Esophagus muscularis mucosa (tissue), 4 donors: ENCODE data around the gene HOXA4. TPM values are rescaled to one million over a fixed set of nuclear protein-coding genes. Genes with fewer than 3 reads are reported as not detected.

Experiments used
- DNase-seq: peaks from one replicate; pipeline ENCODE4 v3.0.0-alpha.2; 2017; ENCODE audit errors: extremely low spot score
- H3K27ac ChIP-seq, 4 donors: fragments of 200-600 bp; sonication (generic); replicated peaks in 1 of 4; 1 replicate in 3 of 4; 2 replicates in 1 of 4; pipeline ENCODE4 v1.5.1; 2016 to 2019; ENCODE audit warnings: mild to moderate bottlenecking in 1 of 4
- H3K27me3 ChIP-seq, 4 donors: fragments of 200-600 bp; sonication (generic); one replicate each; pipeline versions ENCODE4 v1.5.1 to v1.6.0; 2016 to 2019
- H3K36me3 ChIP-seq, 4 donors: fragments of 200-600 bp; sonication (generic); one replicate each; pipeline ENCODE4 v1.5.1; 2016 to 2019
- H3K4me1 ChIP-seq, 4 donors: fragments of 200-600 bp; sonication (generic); one replicate each; pipeline ENCODE4 v1.5.1; 2016 to 2019
- H3K4me3 ChIP-seq, 4 donors: fragments of 200-600 bp; sonication (generic); 1 replicate in 2 of 4; 2 replicates in 2 of 4; pipeline ENCODE4 v1.5.1; 2016 to 2019; ENCODE audit warnings: mild to moderate bottlenecking in 4 of 4, moderate library complexity in 1 of 4
- H3K9me3 ChIP-seq, 4 donors: fragments of 200-600 bp; sonication (generic); 1 replicate in 3 of 4; 2 replicates in 1 of 4; pipeline ENCODE4 v1.5.1; 2016 to 2019
- CTCF ChIP-seq, 3 experiments: fragments of 200-600 bp in 2 of 3; fragments of 450-650 bp in 1 of 3; sonication (generic) in 2 of 3; IDR thresholded peaks; one replicate each; pipeline ENCODE4 v1.5.1; 2017 to 2019; ENCODE audit warnings: antibody characterized with exemption in 3 of 3, mild to moderate bottlenecking in 2 of 3, moderate library complexity in 1 of 3
- EP300 ChIP-seq: sonication (generic); formaldehyde crosslinking; IDR thresholded peaks from one replicate; pipeline ENCODE4 v1.6.1; 2017; ENCODE audit warnings: antibody characterized with exemption
- POLR2A ChIP-seq: fragments of 450-650 bp; IDR thresholded peaks from one replicate; pipeline ENCODE4 v1.6.1; 2017; ENCODE audit warnings: antibody characterized with exemption, moderate library complexity, mild to moderate bottlenecking, low read depth
- POLR2AphosphoS5 ChIP-seq, 2 donors: sonication (generic); formaldehyde crosslinking; IDR thresholded peaks; one replicate each; pipeline ENCODE4 v1.6.1; 2017; ENCODE audit warnings: antibody characterized with exemption in 2 of 2
- WGBS: methylation state at CpG from one replicate; pipeline ENCODE4 v1.1.5; 2018; 5-methylcytosine and 5-hydroxymethylcytosine counted together
- intact Hi-C: fragments of 100-400 bp; cut with DNase I; formaldehyde crosslinking; loops from one replicate; pipeline ENCODE4 v1.15.1; 2023
- total RNA-seq, 4 donors: library from RNA; depleted of rRNA; stranded (reverse); fragments of >200 nt; gene quantifications; one replicate each; pipeline versions ENCODE4 v1.1.0 to v1.2.1, GENCODE V29; 2016

The HOXA4 gene
- total RNA-seq, 4 donors from 2014 or later = 12.5 to 26.8 (median 18.1) TPM

- Histone ChIP-seq H3K36me3 (no peaks in the 10 kb centered on the region), H3K4me1 (peaks cover 19 to 66% (median 63%) of the 10 kb centered on the region in 4 donors), H3K4me3 (peak overlapping the region; percentile 68 to 88 (median 77)), H3K27me3 (no peaks in the 10 kb centered on the region), H3K9me3 (no peaks in the 10 kb centered on the region), H3K27ac (peak overlapping the region; percentile 96 to 100 (median 99))
- no peak for TF ChIP-seq POLR2A
- no peak for TF ChIP-seq EP300
- TF ChIP-seq CTCF (IDR thresholded peaks at IDR 0.05) = no peak
- peak; percentile 46 to 81 for TF ChIP-seq POLR2AphosphoS5 (IDR thresholded peaks at IDR 0.05)
- 30% methylated on average over 17 of the region's 45 CpGs for WGBS
- no peak for DNase-seq
- intact Hi-C loops = no loop called here
Measured at GRCh38 chr7:27115221-27116026, 15.1 kb downstream of the HOXA4 start.

- 13% methylated on average over 6 of the region's 6 CpGs for WGBS
- H3K9me3 ChIP-seq = no peaks in the 10 kb centered on the region
- peaks cover 20 to 66% (median 63%) of the 10 kb centered on the region in 4 donors for H3K4me1 ChIP-seq
- no peaks in the 10 kb centered on the region for H3K27me3 ChIP-seq
- intact Hi-C loops = no loop called here
- TF ChIP-seq POLR2A (no peak), EP300 (no peak), POLR2AphosphoS5 (IDR thresholded peaks at IDR 0.05) (no peak), CTCF (IDR thresholded peaks at IDR 0.05) (no peak)
- peak overlapping the region; percentile 96 to 100 (median 99) for H3K27ac ChIP-seq
- H3K36me3 ChIP-seq = no peaks in the 10 kb centered on the region
- no peak for DNase-seq
- peak overlapping the region; percentile 68 to 88 (median 77) for H3K4me3 ChIP-seq
Measured at GRCh38 chr7:27114881-27115220, 15.7 kb downstream of the HOXA4 start.

- no peaks in the 10 kb centered on the region for H3K27me3 ChIP-seq
- H3K9me3 ChIP-seq = no peaks in the 10 kb centered on the region
- peak overlapping the region; percentile 96 to 100 (median 99) for H3K27ac ChIP-seq
- intact Hi-C loops = no loop called here
- H3K4me3 ChIP-seq = peak overlapping the region; percentile 68 to 88 (median 77)
- TF ChIP-seq POLR2AphosphoS5 (IDR thresholded peaks at IDR 0.05) (peak; percentile 34 to 66), EP300 (no peak)
- peaks cover 26 to 66% (median 63%) of the 10 kb centered on the region in 4 donors for H3K4me1 ChIP-seq
- no peak for DNase-seq
- H3K36me3 ChIP-seq = no peaks in the 10 kb centered on the region
- 21% methylated on average over 14 of the region's 26 CpGs for WGBS
Measured at GRCh38 chr7:27113991-27114769, 16.4 kb downstream of the HOXA4 start.

- DNase-seq = no peak
- Histone ChIP-seq H3K4me1 (peaks cover 33 to 66% (median 63%) of the 10 kb centered on the region in 4 donors), H3K36me3 (no peaks in the 10 kb centered on the region), H3K27ac (peak overlapping the region; percentile 96 to 100 (median 99)), H3K27me3 (no peaks in the 10 kb centered on the region), H3K9me3 (no peaks in the 10 kb centered on the region), H3K4me3 (peak overlapping the region; percentile 68 to 88 (median 77))
- TF ChIP-seq EP300 = peak; percentile 61
- peak; percentile 81 to 86 for TF ChIP-seq POLR2AphosphoS5 (IDR thresholded peaks at IDR 0.05)
- no peak for TF ChIP-seq POLR2A
- TF ChIP-seq CTCF (IDR thresholded peaks at IDR 0.05) = no peak
- intact Hi-C loops = no loop called here
- 26% methylated on average over 32 of the region's 57 CpGs for WGBS
Measured at GRCh38 chr7:27112955-27113949, 17.3 kb downstream of the HOXA4 start.
